Breast epithelium (tissue), 3 donors: ENCODE results near the gene SCARF2.

ENCODE experiments used
- CTCF ChIP-seq, 3 donors: fragments of 450-650 bp; IDR thresholded peaks; one replicate each; pipeline ENCODE4 v1.5.1; 2016 to 2017; ENCODE audit warnings: antibody characterized with exemption in 3 of 3, mild to moderate bottlenecking in 3 of 3, moderate library complexity in 3 of 3
- POLR2AphosphoS5 ChIP-seq, 3 donors: sonication (generic); formaldehyde crosslinking; IDR thresholded peaks; one replicate each; pipeline ENCODE4 v1.6.1; 2017; ENCODE audit warnings: antibody characterized with exemption in 3 of 3

DNA sequence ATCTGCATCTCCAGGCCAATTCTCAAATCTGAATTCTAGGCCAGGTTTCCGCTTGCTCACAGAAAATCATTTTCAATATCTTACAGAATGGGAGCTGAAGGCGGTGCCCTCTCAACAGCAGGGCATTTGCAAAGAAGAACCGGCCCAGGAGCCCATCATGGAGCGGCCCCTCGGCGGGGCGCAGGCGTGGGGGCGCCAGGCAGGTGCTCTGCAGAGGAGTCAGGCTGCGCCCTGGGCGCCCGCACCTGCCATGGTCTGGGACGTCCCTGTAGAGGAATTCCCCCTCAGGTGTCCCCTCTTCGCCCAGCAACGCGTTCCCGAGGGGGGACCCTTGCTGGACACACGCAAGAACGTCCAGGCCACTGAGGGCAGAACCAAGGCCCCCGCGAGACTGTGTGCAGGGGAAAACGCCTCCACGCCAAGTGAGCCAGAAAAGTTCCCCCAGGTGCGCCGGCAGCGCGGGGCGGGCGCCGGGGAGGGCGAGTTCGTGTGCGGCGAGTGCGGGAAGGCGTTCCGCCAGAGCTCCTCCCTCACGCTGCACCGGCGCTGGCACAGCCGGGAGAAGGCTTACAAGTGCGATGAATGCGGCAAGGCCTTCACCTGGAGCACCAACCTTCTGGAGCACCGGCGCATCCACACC, 32.2 kb downstream of the SCARF2 start:
- TF ChIP-seq POLR2AphosphoS5 (IDR thresholded peaks at IDR 0.05) (no peak), CTCF (IDR thresholded peaks at IDR 0.05) (no peak)
